ENCODE measurements around the gene NOD1. TPM values are rescaled to one million over a fixed set of nuclear protein-coding genes. Genes with fewer than 3 reads are reported as not detected.

The NOD1 gene
- total and polyA plus RNA-seq, 2 of the 13 experiments (the other 11 are each of a cell fraction or from before 2014, with no cell fraction given), result 1.7 to 2.9 TPM

GRCh38 chr7:30504301-30505173 lies 26.0 kb upstream of the NOD1 start, which contains the start of gene GGCT (continued):
- no peak; the same call in 1 of the 2 replicates for TF ChIP-seq ZBTB33 (CRISPR knock-in tag; IDR thresholded peaks at IDR 0.05)
- peak; percentile 52; the same call in 1 of the 2 replicates for TF ChIP-seq MTERF4 (CRISPR knock-in tag; IDR thresholded peaks at IDR 0.05)
- peak; percentile 45; the same call in 1 of the 2 replicates for TF ChIP-seq ZNF335 (CRISPR knock-in tag; IDR thresholded peaks at IDR 0.05)
- peak; percentile 38; the same call in 1 of the 2 replicates for TF ChIP-seq ZBTB38 (CRISPR knock-in tag; IDR thresholded peaks at IDR 0.05)
- no peak for TF ChIP-seq TIGD3 (CRISPR knock-in tag; IDR thresholded peaks at IDR 0.05; ENCODE audit: borderline replicate concordance)
- peak; percentile 61; the same call in 1 of the 2 replicates for TF ChIP-seq ZNF710 (CRISPR knock-in tag; IDR thresholded peaks at IDR 0.05; ENCODE audit: borderline replicate concordance)
- no peak for TF ChIP-seq ZNF841 (CRISPR knock-in tag; IDR thresholded peaks at IDR 0.05; ENCODE audit: borderline replicate concordance)
- TF ChIP-seq CSRNP2 (CRISPR knock-in tag; conservative IDR thresholded peaks at IDR 0.05; ENCODE audit: low read depth), result no peak
- TF ChIP-seq MLX (CRISPR knock-in tag; IDR thresholded peaks at IDR 0.05), result 0 out of 2 replicates have a peak, but pooled peaks have one; percentile 15
- 0 out of 2 replicates have a peak, but pooled peaks have one; percentile 4 for TF ChIP-seq BHLHE40 (IDR thresholded peaks at IDR 0.05; ENCODE audit: low read length)
- TF ChIP-seq ZSCAN5A (CRISPR knock-in tag; IDR thresholded peaks at IDR 0.05; ENCODE audit: borderline replicate concordance), result no peak
- no peak for TF ChIP-seq HDAC6 (IDR thresholded peaks at IDR 0.05; ENCODE audit: low read depth, low read length)
- no peak; the same call in none of the 2 replicates for TF ChIP-seq KAT8 (CRISPR knock-in tag; IDR thresholded peaks at IDR 0.05)
- TF ChIP-seq ZNF777 (CRISPR knock-in tag; IDR thresholded peaks at IDR 0.05), result peak; percentile 42; the same call in 1 of the 2 replicates
- TF ChIP-seq TCF12 (IDR thresholded peaks at IDR 0.05), result no peak
- peak; percentile 75; the same call in 1 of the 2 replicates for TF ChIP-seq TCF12 (CRISPR knock-in tag; IDR thresholded peaks at IDR 0.05)
- TF ChIP-seq ZNF547 (CRISPR knock-in tag; IDR thresholded peaks at IDR 0.05), result no peak; the same call in 1 of the 2 replicates
- peak; percentile 36; the same call in 1 of the 2 replicates for TF ChIP-seq ZNF331 (CRISPR knock-in tag; IDR thresholded peaks at IDR 0.05)

Measured in HepG2 (cell line).